Measurements from ENCODE around the gene MECR.

Gene MECR, protein sequence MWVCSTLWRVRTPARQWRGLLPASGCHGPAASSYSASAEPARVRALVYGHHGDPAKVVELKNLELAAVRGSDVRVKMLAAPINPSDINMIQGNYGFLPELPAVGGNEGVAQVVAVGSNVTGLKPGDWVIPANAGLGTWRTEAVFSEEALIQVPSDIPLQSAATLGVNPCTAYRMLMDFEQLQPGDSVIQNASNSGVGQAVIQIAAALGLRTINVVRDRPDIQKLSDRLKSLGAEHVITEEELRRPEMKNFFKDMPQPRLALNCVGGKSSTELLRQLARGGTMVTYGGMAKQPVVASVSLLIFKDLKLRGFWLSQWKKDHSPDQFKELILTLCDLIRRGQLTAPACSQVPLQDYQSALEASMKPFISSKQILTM

DNA sequence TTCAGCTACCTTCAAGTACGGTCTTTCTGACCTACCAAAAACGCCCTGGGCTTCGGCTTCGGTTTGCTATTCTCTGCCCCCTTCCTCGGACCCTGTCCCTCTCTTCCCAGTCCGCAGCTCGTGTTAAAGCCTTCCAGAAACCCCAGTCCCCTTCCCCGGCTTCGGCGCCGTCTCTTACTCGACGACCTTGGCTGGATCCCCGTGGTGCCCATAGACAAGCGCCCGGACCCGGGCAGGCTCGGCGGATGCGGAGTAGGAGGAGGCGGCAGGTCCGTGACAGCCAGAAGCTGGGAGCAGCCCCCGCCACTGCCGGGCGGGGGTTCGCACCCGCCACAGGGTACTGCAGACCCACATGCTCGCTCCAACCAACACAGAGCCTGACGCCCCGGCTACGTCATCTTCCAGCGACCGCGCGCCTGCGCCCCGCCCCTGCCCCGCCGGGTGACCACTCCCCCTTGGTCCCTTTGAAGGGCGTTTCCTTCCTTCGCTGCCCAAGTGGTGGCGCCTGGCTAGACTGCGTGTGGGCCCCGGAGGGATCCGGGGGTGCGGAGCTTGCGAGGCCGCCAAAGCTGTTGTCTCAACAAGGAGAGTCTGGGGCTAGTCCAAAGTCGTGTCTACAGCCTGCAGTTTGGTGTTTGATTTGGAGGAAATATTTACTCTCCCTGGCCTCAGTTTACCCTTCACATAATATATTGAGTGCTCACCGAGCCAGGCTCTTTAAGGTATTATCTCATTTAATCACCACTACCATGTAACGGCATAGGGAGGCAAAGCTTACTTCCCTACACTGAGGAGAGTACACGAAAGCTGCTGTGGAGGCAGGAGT, at the start of gene MECR:
MECR (minus strand) TSS at position 382 of the 826 bp plus-strand sequence; CDS start at position 354, 28 bp downstream.
- peak; percentile 98 for ATAC-seq

DNA sequence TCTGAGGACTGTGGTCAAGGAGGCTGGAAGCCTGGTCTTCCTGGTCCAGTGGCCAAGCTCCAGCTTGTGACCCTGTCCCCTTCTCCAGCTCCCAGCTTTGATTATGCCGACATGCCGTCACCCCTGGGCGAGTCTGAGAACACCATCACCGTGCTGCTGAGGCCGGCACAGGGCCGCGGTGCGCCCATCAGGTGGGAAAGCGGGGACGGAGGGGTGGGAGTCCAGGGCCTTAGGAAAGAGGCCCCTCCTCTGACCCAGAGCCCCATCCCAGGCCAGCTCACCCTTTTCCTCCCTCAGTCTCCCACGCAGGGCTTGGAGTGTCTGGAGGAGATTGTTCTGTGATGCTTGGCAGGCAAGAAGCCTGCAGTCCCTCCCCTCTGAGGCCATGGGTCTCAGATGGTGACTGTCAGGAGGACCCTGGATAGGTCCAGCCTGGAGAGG, 49.2 kb upstream of the MECR start:
- ATAC-seq: no peak

DNA sequence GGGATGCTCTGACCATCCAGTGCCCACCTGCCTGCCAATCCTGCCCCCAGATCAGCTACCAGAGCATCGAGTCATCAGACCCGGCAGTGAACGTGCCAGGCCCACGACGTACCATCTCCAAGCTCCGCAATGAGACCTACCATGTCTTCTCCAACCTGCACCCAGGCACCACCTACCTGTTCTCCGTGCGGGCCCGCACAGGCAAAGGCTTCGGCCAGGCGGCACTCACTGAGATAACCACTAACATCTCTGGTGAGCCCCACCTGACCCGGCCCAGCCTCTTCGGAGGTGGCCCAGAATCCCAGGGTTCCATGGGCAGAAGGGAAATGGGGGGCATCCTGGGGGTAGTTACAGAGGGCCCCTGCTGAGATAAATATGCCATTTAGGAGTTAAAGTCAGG, 48.7 kb upstream of the MECR start:
- no peak for ATAC-seq

- no peak for ATAC-seq
These were observed 47.4 kb upstream of the MECR start for GRCh38 chr1:29278124-29278523.

GRCh38 chr1:29275435-29275834, 44.7 kb upstream of the MECR start:
- no peak for ATAC-seq

DNA sequence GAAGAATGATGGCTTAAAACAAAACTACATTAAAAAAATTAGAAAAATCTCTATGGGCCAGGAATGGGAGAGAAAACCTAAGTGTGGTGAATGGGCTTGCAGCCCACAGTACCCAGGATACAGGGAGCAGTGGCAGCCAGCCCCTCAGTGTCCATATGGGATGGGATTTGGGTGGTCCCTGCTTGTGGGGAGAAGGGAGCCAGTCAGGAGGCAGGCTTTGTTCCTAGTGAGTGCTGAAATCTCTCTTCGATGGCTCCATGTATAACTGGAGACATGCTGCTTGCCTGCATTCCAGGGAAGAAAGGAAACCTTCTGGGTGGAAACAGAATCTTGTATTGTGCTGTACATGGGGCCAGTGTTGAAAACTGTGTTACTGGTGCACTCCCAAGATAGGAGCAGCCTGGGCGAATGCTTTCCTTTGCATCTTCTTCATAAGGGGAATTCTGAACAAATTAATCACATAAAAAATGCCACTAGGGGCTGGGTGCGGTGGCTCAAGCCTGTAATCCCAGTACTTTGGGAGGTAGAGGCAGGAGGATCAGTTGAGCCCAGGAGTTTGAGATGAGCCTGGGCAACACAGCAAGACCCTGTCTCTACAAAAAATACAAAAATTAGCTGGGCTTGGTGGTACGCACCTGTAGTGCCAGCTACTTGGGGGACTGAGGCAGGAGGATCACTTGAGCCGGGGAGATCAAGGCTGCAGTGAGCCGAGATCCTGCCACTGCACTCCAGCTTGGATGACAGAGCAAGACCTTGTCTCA, 41.6 kb upstream of the MECR start:
- ATAC-seq: no peak

- no peak for ATAC-seq
These were observed 41.0 kb upstream of the MECR start for GRCh38 chr1:29271724-29272123.

DNA sequence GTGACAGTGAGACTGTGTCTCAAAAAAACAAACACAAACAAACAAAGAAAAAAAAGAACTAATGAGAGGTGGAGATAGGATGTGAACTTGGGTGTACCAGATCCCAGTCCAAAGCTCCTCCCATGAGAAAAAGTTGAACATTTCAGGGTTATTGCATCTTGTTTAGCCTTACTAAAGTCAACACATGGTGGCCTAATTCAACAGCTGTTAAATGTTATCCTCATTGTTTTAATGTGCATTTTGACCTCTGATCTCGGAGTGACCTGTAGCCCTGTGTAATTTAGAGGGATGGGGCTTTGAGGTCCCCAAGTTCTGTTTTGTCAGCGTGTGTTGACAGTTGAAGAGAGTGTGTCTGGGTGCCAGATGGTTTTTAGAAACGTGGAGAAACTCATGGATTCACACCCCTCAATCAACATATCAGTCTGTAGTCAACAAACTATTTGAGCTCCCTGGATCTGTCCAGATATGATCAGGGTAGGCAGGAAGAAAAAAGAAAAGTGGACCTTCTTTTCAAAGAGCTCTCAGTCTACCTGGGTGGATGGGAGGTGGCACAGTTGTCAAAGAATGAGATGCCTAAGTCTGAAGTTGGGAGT, 40.3 kb upstream of the MECR start:
- no peak for ATAC-seq

- ATAC-seq: no peak
These were observed 38.6 kb upstream of the MECR start for GRCh38 chr1:29269382-29269781.

- ATAC-seq: no peak
These were observed 36.8 kb upstream of the MECR start for GRCh38 chr1:29267321-29268070.

DNA sequence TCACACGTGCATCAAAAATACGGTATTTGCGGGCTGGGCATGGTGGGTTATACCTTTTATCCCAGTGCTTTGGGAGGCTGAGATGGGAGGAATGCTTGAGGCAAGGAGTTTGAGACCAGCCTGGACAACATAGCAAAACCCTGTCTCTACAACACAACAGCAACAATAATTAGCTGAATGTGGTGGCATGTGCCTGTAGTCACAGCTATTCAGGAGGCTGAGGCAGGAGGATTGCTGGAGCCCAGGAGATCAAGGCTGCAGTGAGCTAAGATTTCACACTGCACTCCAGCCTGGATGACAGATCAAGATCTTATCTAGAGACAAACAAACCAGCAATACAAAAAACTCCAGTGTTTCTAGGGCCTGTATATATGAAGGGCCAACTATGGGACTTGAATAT, 36.2 kb upstream of the MECR start:
- no peak for ATAC-seq

GRCh38 chr1:29264773-29265389, 34.1 kb upstream of the MECR start:
- no peak for ATAC-seq

DNA sequence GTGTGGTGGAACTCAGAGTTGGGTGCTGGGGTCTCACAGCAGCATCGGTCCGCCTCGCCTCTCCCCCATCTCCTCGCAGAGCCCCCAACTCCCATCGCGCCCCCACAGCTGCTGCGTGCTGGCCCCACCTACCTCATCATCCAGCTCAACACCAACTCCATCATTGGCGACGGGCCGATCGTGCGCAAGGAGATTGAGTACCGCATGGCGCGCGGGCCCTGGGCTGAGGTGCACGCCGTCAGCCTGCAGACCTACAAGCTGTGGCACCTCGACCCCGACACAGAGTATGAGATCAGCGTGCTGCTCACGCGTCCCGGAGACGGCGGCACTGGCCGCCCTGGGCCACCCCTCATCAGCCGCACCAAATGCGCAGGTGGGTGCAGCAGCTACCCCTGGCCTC, 29.8 kb upstream of the MECR start:
- no peak for ATAC-seq

DNA sequence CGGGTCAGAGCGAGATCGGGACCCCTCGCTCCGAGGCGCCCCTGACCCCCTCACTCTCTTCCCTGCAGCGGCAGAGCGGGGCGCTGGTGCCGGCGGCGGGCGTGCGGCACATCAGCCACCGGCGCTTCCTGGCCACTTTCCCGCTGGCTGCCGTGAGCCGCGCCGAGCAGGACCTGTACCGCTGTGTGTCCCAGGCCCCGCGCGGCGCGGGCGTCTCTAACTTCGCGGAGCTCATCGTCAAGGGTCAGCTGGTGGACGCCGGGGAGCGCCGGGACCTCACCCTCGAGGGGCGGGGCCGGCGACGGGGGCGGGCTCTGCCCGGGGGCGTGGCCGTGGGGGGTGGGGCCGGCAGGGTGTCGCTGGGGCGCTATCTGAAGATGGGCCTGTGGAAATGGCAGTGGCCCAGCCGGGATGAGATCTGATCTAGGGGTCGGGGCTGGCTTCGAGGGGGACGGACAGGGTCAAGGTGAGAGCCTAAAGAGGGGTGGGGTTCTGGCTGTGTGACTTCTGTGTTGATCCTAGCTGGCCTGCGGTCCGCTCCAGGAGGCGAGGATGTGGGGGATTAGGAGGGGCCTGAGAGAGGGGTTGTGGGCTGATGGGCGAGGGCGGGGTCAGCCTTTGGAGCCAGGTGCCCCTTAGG, 29.2 kb upstream of the MECR start:
- peak; percentile 46 to 58 for ATAC-seq

DNA sequence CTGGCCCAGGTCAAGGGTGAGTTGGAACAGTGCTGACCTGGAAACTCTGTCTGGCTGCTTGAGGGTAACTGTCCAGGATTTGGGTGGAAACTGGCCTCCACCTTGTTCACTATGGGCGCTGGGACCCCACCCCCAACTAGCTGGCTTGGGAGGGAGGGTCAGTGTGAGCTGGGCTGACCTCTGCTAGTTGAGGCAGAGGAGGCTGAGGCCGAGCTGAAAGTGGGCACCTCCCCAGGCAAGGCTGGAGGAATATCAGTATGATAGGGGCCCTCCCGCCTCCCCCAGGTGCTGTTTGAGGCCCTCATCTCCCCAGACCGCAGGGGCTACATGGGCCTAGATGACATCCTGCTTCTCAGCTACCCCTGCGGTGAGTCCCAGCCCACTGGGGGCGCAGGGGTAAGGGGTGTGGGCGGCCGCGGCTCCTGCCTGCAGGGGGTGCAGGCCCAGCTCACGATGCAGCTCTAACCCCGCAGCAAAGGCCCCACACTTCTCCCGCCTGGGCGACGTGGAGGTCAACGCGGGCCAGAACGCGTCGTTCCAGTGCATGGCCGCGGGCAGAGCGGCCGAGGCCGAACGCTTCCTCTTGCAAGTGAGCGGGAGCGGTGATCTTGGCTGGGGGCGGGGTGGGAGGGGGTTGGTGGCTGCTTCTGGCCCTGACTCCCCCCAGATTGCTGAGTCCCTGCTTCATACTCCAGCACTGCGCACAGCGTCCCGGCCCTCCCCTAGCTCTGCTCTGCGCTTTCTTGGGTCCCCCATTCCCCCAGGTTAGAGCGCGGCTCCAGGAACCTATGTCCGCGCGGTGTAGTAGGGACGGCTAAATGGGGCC, 28.5 kb upstream of the MECR start:
- ATAC-seq: no peak

GRCh38 chr1:29258189-29258975, 27.6 kb upstream of the MECR start:
- ATAC-seq: no peak

DNA sequence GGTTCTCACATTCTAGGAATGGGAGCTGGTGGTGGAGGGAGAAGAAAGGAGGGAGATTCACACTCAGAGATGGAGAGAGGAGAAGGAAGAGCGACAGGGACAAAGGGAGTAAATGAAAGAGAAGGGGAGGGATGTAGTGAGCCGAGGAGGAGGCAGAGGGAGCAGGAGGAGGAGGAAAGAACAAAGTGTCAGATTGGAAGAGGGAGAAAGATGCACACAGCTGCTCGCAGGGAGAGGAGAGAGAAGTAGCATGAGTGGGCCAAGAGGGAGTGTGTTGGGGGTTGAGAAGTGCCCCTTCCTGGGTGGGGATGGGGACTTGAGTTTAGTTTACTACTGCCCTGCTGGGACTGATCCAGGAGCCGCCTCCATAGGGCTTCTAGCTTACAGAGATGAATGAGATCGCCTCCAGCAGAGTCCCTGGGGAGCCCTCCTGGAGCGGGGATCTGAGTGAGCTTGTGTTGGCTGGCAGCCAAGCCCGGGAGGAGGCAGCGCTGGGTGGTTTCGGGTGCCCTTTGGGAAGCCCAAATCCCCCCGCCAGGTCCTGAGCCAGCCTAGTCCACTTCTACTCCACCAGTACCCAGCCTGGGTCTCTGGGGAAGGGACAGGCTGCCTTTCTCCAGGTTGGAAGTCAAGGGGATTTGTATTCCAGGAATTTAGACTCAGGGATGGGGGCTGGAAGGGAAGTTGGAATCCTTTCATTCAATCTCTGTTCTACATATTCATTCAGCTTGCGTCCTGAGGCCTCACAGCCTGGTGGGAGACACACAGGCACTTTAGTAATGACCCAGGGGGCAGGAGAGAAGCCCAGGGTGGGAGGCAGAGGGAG, 26.5 kb upstream of the MECR start:
- no peak for ATAC-seq

GRCh38 chr1:29256394-29256793, 25.7 kb upstream of the MECR start:
- no peak for ATAC-seq
